GM18499 (cell line): ENCODE measurements around the gene RAB12.
"Not testable (repeated sequence)": the region's sequence is repeated elsewhere in the genome, so short reads cannot be mapped to it uniquely, and the experiment has no call there.

Source experiments
- ATAC-seq: cut with Tn5 transposase; IDR thresholded peaks from one replicate; pipeline ENCODE4 v1.9.1; 2021; ENCODE audit warnings: moderate number of reproducible peaks; ENCODE audit not compliant: insufficient read depth, unreplicated experiment

Gene RAB12

GRCh38 chr18:8635087-8635486, 25.9 kb downstream of the RAB12 start:
- no peak for ATAC-seq

GRCh38 chr18:8639762-8640161, 30.5 kb downstream of the RAB12 start:
- ATAC-seq, result no peak

GRCh38 chr18:8643326-8643878, 34.2 kb downstream of the RAB12 start:
- no peak for ATAC-seq

- not testable (repeated sequence) for ATAC-seq
Measured at GRCh38 chr18:8647359-8647758, 38.1 kb downstream of the RAB12 start.

- not testable (repeated sequence) for ATAC-seq
Measured at GRCh38 chr18:8651478-8652261, 42.4 kb downstream of the RAB12 start.

- no peak for ATAC-seq
Measured at GRCh38 chr18:8654503-8655451, 45.5 kb downstream of the RAB12 start.

GRCh38 chr18:8656232-8656631, 47.0 kb downstream of the RAB12 start:
- no peak for ATAC-seq

- ATAC-seq, result no peak
Measured at GRCh38 chr18:8657050-8657820, 48.0 kb downstream of the RAB12 start.

- no peak for ATAC-seq
Measured at GRCh38 chr18:8657873-8658470, 48.7 kb downstream of the RAB12 start.

GRCh38 chr18:8658858-8659485, 49.7 kb downstream of the RAB12 start:
- ATAC-seq, result no peak

- ATAC-seq, result no peak
Measured at GRCh38 chr18:8659609-8660242, 50.5 kb downstream of the RAB12 start.

- no peak for ATAC-seq
Measured at GRCh38 chr18:8660316-8660715, 51.1 kb downstream of the RAB12 start.

GRCh38 chr18:8661754-8662559, 52.7 kb downstream of the RAB12 start:
- no peak for ATAC-seq

GRCh38 chr18:8662560-8663255, 53.5 kb downstream of the RAB12 start:
- no peak for ATAC-seq

- ATAC-seq, result no peak
Measured at GRCh38 chr18:8667846-8668245, 58.6 kb downstream of the RAB12 start.

- no peak for ATAC-seq
Measured at GRCh38 chr18:8668381-8668780, 59.1 kb downstream of the RAB12 start.

- no peak for ATAC-seq
Measured at GRCh38 chr18:8669571-8669970, 60.3 kb downstream of the RAB12 start.
